BJ (cell line): ENCODE data around the gene ACOX2. TPM values are rescaled to one million over a fixed set of nuclear protein-coding genes. Genes with fewer than 3 reads are reported as not detected.

Experiments used
- CTCF ChIA-PET: fragments of 350-600 bp; formaldehyde crosslinking; extraction: SDS; loops from one replicate; lab custom pipeline; 2021; ENCODE audit warnings: antibody characterized with exemption, inconsistent platforms; lab: Yijun Ruan, JAX
- POLR2A ChIA-PET: fragments of 300-600 bp; sonication (Branson Sonifier 250); formaldehyde crosslinking; extraction: SDS; loops from one replicate; lab custom pipeline; 2021; ENCODE audit warnings: antibody characterized with exemption; lab: Charles Lee
- DNase-seq: peaks from one replicate; pipeline ENCODE4 v3.0.0-alpha.2; 2011; ENCODE audit warnings: low read depth
- H3K27me3 ChIP-seq: 2 replicates; pipeline ENCODE4 v1.6.0; 2011; ENCODE audit warnings: low read length; ENCODE audit not compliant: control insufficient read depth, insufficient read depth
- H3K36me3 ChIP-seq: 2 replicates; pipeline ENCODE4 v1.5.1; 2011; ENCODE audit warnings: low read length; ENCODE audit not compliant: control insufficient read depth, insufficient read depth
- H3K4me3 ChIP-seq: 2 replicates; pipeline ENCODE4 v1.5.1; 2011; ENCODE audit warnings: low read depth, mild to moderate bottlenecking, control low read depth, low read length
- CTCF ChIP-seq: IDR thresholded peaks from 2 replicates; pipeline ENCODE4 v1.5.1; 2011; ENCODE audit warnings: low read depth, mild to moderate bottlenecking, control low read depth, inconsistent platforms, low read length, moderate library complexity; ENCODE audit not compliant: insufficient read depth
- polyA minus RNA-seq: library from RNA; depleted of rRNA, polyadenylated mRNA; stranded (reverse); fragments of >200 nt; gene quantifications from 2 replicates; pipeline ENCODE4 v1.2.3, GENCODE V29; 2011; rRNA and poly(A)+ RNA removed
- polyA plus RNA-seq: library from polyadenylated mRNA; depleted of rRNA; stranded (reverse); fragments of >200 nt; gene quantifications from 2 replicates; pipeline ENCODE4 v1.2.3, GENCODE V29; 2011; rRNA removed

ACOX2 gene
- polyA plus RNA-seq, result 32.3 and 39.6 TPM in 2 replicates
- polyA minus RNA-seq, result 22.5 and 28.0 TPM in 2 replicates

- ChIA-PET CTCF (interaction anchor here (0.8 to 9.8 kb wide), 11 partner anchors 9 to 229 kb away, joined by 3 to 69 read pairs (median 5); partner anchors contain the start of genes HTD2, KCTD6 and RPP14), POLR2A (interaction anchor here (0.5 to 0.6 kb wide), 2 partner anchors 16 to 791 kb away, joined by 4 to 6 read pairs; no protein-coding TSS in a partner anchor)
- peak within 1 kb of the TSS; percentile 35 for H3K4me3 ChIP-seq
- H3K36me3 ChIP-seq, result no peaks in the 10 kb centered on the region
- DNase-seq, result no peak
- no peak for TF ChIP-seq CTCF
- no peaks in the 10 kb centered on the region for H3K27me3 ChIP-seq
Measured at GRCh38 chr3:58536501-58537411, at the start of gene ACOX2. ACOX2 (minus strand) TSS chr3:58537190; CDS start chr3:58535106, 2,084 bp downstream.

- peaks cover 13% of the 10 kb centered on the region for H3K27me3 ChIP-seq
- ChIA-PET CTCF (interaction anchor here (0.6 to 4.7 kb wide), 14 partner anchors 11 to 50 kb away, joined by 3 to 34 read pairs (median 6); no protein-coding TSS in a partner anchor), POLR2A (interaction anchor here (0.6 kb wide), 1 partner anchor 12 kb away, joined by 4 read pairs; no protein-coding TSS in a partner anchor)
- no peaks in the 10 kb centered on the region for H3K36me3 ChIP-seq
- no peak for DNase-seq
- no peak for TF ChIP-seq CTCF
- H3K4me3 ChIP-seq, result no peak overlapping the region
Measured at GRCh38 chr3:58585994-58586393, 49.0 kb upstream of the ACOX2 start.

- peak; percentile 82 for TF ChIP-seq CTCF
- peaks cover 13% of the 10 kb centered on the region for H3K27me3 ChIP-seq
- H3K4me3 ChIP-seq, result peak overlapping the region; percentile 31
- ChIA-PET POLR2A (interaction anchor here (0.6 kb wide), 1 partner anchor 11 kb away, joined by 4 read pairs; no protein-coding TSS in a partner anchor), CTCF (interaction anchor here (0.6 to 4.7 kb wide), 14 partner anchors 10 to 50 kb away, joined by 3 to 34 read pairs (median 6); no protein-coding TSS in a partner anchor)
- no peak for DNase-seq
- no peaks in the 10 kb centered on the region for H3K36me3 ChIP-seq
Measured at GRCh38 chr3:58585005-58585786, 48.2 kb upstream of the ACOX2 start.

- TF ChIP-seq CTCF, result no peak
- Histone ChIP-seq H3K36me3 (no peaks in the 10 kb centered on the region), H3K4me3 (peak overlapping the region; percentile 31), H3K27me3 (peaks cover 13% of the 10 kb centered on the region)
- DNase-seq, result no peak
- POLR2A ChIA-PET, result no interaction called here
- CTCF ChIA-PET, result interaction anchor here (1.2 to 4.7 kb wide), 13 partner anchors 9 to 51 kb away, joined by 3 to 34 read pairs (median 6); no protein-coding TSS in a partner anchor
Measured at GRCh38 chr3:58584690-58585004, 47.7 kb upstream of the ACOX2 start.
